PC-9 (cell line): Measurements from ENCODE around the gene PLEKHA5. TPM values are rescaled to one million over a fixed set of nuclear protein-coding genes. Genes with fewer than 3 reads are reported as not detected.

Source experiments
- BruUV-seq: library from RNA; stranded (reverse); fragments of 400-500 nt; replicated peaks from 2 replicates; lab custom pipeline; 2021; lab: Mats Ljungman, UMichigan
- CTCF ChIA-PET: fragments of 300-600 bp; sonication (Branson Sonifier 250); formaldehyde crosslinking; loops from one replicate; lab custom pipeline; 2022; ENCODE audit warnings: antibody characterized with exemption; lab: Charles Lee
- POLR2A ChIA-PET: fragments of 300-600 bp; sonication (Branson Sonifier 250); formaldehyde crosslinking; loops from one replicate; lab custom pipeline; 2022; ENCODE audit warnings: antibody characterized with exemption; ENCODE audit not compliant: unreplicated experiment; lab: Charles Lee
- DNase-seq, 2 experiments: peaks; one replicate each; pipeline versions ENCODE4 v3.0.0 to v3.0.0-alpha.2; 2015 to 2022; ENCODE audit warnings: mixed read lengths in 1 of 2
- H2AFZ ChIP-seq: fragments of 200-600 bp; sonication (generic); 2 replicates; pipeline ENCODE4 v1.8.1; 2017; ENCODE audit warnings: antibody characterized with exemption
- H3F3A ChIP-seq: fragments of 200-600 bp; sonication (generic); 2 replicates; pipeline ENCODE4 v1.8.1; 2017; ENCODE audit warnings: antibody characterized with exemption, mild to moderate bottlenecking, low read depth; ENCODE audit not compliant: insufficient read depth
- H3K27ac ChIP-seq: fragments of 200-600 bp; sonication (generic); 2 replicates; pipeline ENCODE4 v1.6.1; 2016; ENCODE audit warnings: mixed run types
- H3K27me3 ChIP-seq: fragments of 200-600 bp; sonication (generic); 2 replicates; pipeline ENCODE4 v1.6.1; 2016; ENCODE audit warnings: low read depth, mixed run types; ENCODE audit not compliant: insufficient read depth
- H3K36me3 ChIP-seq: fragments of 200-600 bp; sonication (generic); 2 replicates; pipeline ENCODE4 v1.6.1; 2016; ENCODE audit warnings: low read depth, mixed run types
- H3K4me1 ChIP-seq: fragments of 200-600 bp; sonication (generic); replicated peaks from 2 replicates; pipeline ENCODE4 v1.6.1; 2016; ENCODE audit warnings: mixed run types; ENCODE audit not compliant: insufficient read depth
- H3K4me2 ChIP-seq: fragments of 200-600 bp; sonication (generic); 2 replicates; pipeline ENCODE4 v1.6.1; 2017; ENCODE audit warnings: mixed run types
- H3K4me3 ChIP-seq: fragments of 200-600 bp; sonication (generic); 2 replicates; pipeline ENCODE4 v1.6.1; 2016; ENCODE audit warnings: mixed run types
- H3K79me2 ChIP-seq: fragments of 200-600 bp; sonication (generic); 2 replicates; pipeline ENCODE4 v1.6.1; 2017; ENCODE audit warnings: low read depth, mixed run types
- H3K9me2 ChIP-seq: fragments of 200-600 bp; sonication (generic); 2 replicates; pipeline ENCODE4 v1.8.1; 2017; ENCODE audit warnings: mild to moderate bottlenecking; ENCODE audit not compliant: insufficient read depth
- H3K9me3 ChIP-seq: fragments of 200-600 bp; sonication (generic); 2 replicates; pipeline ENCODE4 v1.8.1; 2016; ENCODE audit warnings: low read depth; ENCODE audit not compliant: insufficient read depth
- H4K20me1 ChIP-seq: fragments of 200-600 bp; sonication (generic); 2 replicates; pipeline ENCODE4 v1.8.1; 2017; ENCODE audit not compliant: insufficient read depth
- CTCF ChIP-seq: fragments of 200-600 bp; sonication (generic); conservative IDR thresholded peaks from 2 replicates; pipeline ENCODE4 v1.6.1; 2017; ENCODE audit warnings: mixed run types, antibody characterized with exemption, mild to moderate bottlenecking, moderate library complexity
- EZH2 ChIP-seq: fragments of 200-600 bp; sonication (generic); IDR thresholded peaks from 2 replicates; pipeline ENCODE4 v1.8.0; 2017; ENCODE audit warnings: antibody characterized with exemption, low read depth
- intact Hi-C: fragments of 100-400 bp; cut with micrococcal nuclease; formaldehyde crosslinking; loops from one replicate; pipeline ENCODE4 v1.10.0; 2022; ENCODE audit not compliant: unreplicated experiment
- total RNA-seq: library from RNA; stranded (reverse); gene quantifications from 2 replicates; pipeline ENCODE4 v1.2.3, GENCODE V29; 2021

The PLEKHA5 gene
- total RNA-seq, 1 experiment from 2014 or later = 54.1 TPM

GRCh38 chr12:19278407-19278806, 148.9 kb downstream of the PLEKHA5 start:
- peaks cover 13% of the 10 kb centered on the region for H3K4me1 ChIP-seq
- no peak overlapping the region for H3K4me3 ChIP-seq
- no peak for DNase-seq
- no TSS peak for BruUV-seq
- POLR2A ChIA-PET = no interaction called here
- H2AFZ ChIP-seq = no peak overlapping the region
- no peak overlapping the region for H3K27ac ChIP-seq
- no peaks in the 10 kb centered on the region for H3K9me2 ChIP-seq
- no peaks in the 10 kb centered on the region for H3K79me2 ChIP-seq
- H3K27me3 ChIP-seq = no peaks in the 10 kb centered on the region
- H4K20me1 ChIP-seq = no peaks in the 10 kb centered on the region
- CTCF ChIA-PET = no interaction called here
- H3K36me3 ChIP-seq = peaks cover 10% of the 10 kb centered on the region; the same call in 1 of the 2 replicates
- intact Hi-C loops = no loop called here
- H3K9me3 ChIP-seq = no peaks in the 10 kb centered on the region; the same call in 1 of the 2 replicates
- no peak overlapping the region for H3K4me2 ChIP-seq
- peaks cover 4% of the 10 kb centered on the region; the same call in 1 of the 2 replicates for H3F3A ChIP-seq
- TF ChIP-seq CTCF = no peak
- no peak for TF ChIP-seq EZH2

GRCh38 chr12:19282133-19282699, 152.7 kb downstream of the PLEKHA5 start:
- no peak overlapping the region for H2AFZ ChIP-seq
- BruUV-seq = no TSS peak
- H3K27ac ChIP-seq = no peak overlapping the region
- H3K79me2 ChIP-seq = no peaks in the 10 kb centered on the region
- no peaks in the 10 kb centered on the region for H3K9me2 ChIP-seq
- CTCF ChIA-PET = interaction anchor here (0.5 kb wide), 1 partner anchor 292 kb away, joined by 6 read pairs; no protein-coding TSS in a partner anchor
- no peaks in the 10 kb centered on the region for H3F3A ChIP-seq
- H3K27me3 ChIP-seq = no peaks in the 10 kb centered on the region
- no peak overlapping the region for H3K4me3 ChIP-seq
- H3K4me1 ChIP-seq = no peaks in the 10 kb centered on the region
- no peak overlapping the region for H3K4me2 ChIP-seq
- no peaks in the 10 kb centered on the region for H3K9me3 ChIP-seq
- intact Hi-C loops = no loop called here
- no peaks in the 10 kb centered on the region for H3K36me3 ChIP-seq
- H4K20me1 ChIP-seq = no peaks in the 10 kb centered on the region
- POLR2A ChIA-PET = no interaction called here
- no peak for DNase-seq
- TF ChIP-seq EZH2 (no peak), CTCF (no peak)

GRCh38 chr12:19284658-19285057, 155.1 kb downstream of the PLEKHA5 start:
- Histone ChIP-seq H3K9me2 (no peaks in the 10 kb centered on the region), H3K4me1 (no peaks in the 10 kb centered on the region), H3K36me3 (no peaks in the 10 kb centered on the region), H4K20me1 (no peaks in the 10 kb centered on the region), H3K79me2 (no peaks in the 10 kb centered on the region), H3K4me2 (no peak overlapping the region), H3K27me3 (no peaks in the 10 kb centered on the region), H3K9me3 (no peaks in the 10 kb centered on the region), H3K27ac (no peak overlapping the region), H3F3A (peaks cover 3% of the 10 kb centered on the region; the same call in 1 of the 2 replicates), H3K4me3 (no peak overlapping the region), H2AFZ (no peak overlapping the region)
- POLR2A ChIA-PET = no interaction called here
- CTCF ChIA-PET = no interaction called here
- intact Hi-C loops = loop anchor here (5.0 kb wide), 4 partner anchors 97 to 1022 kb away; partner anchors contain the start of gene PIK3C2G
- no peak for DNase-seq
- TF ChIP-seq EZH2 = no peak
- no peak for TF ChIP-seq CTCF
- no TSS peak for BruUV-seq
